ENCODE data around the gene DCUN1D2.

DNA sequence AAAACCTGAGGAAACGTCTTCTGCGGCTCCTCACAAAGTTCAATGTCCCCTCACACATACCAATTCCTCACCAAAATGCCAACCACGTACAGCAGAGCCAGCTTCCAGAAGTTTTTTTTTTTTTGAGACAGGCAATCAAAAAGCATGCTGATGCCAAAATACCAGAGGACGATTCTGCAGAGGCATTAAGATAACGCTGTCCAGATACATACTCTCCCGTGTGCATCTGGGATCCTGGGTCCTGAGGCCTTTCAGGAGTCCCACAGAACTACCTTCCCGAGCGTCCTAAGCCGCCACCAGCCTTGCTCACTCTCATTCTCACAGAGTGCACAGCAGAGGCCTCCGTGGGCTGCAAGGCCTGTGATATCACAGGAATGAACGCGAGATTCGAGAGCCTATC, 5.0 kb downstream of the DCUN1D2 start:
- TF ChIP-seq EP300 (IDR thresholded peaks at IDR 0.05) (no peak), POLR2AphosphoS5 (IDR thresholded peaks at IDR 0.05) (no peak)
- TF ChIP-seq, protein P1, sequence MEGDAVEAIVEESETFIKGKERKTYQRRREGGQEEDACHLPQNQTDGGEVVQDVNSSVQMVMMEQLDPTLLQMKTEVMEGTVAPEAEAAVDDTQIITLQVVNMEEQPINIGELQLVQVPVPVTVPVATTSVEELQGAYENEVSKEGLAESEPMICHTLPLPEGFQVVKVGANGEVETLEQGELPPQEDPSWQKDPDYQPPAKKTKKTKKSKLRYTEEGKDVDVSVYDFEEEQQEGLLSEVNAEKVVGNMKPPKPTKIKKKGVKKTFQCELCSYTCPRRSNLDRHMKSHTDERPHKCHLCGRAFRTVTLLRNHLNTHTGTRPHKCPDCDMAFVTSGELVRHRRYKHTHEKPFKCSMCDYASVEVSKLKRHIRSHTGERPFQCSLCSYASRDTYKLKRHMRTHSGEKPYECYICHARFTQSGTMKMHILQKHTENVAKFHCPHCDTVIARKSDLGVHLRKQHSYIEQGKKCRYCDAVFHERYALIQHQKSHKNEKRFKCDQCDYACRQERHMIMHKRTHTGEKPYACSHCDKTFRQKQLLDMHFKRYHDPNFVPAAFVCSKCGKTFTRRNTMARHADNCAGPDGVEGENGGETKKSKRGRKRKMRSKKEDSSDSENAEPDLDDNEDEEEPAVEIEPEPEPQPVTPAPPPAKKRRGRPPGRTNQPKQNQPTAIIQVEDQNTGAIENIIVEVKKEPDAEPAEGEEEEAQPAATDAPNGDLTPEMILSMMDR (IDR thresholded peaks at IDR 0.05), result no peak

All from esophagus muscularis mucosa (tissue), 4 donors.